C4-2B (cell line): Measurements from ENCODE around the gene TNFRSF1B.

Experiments
- ZFX ChIP-seq: fragments of 450-650 bp; IDR thresholded peaks from 2 replicates; pipeline ENCODE4 v1.6.1; 2017
- TF ChIP-seq, protein P1 (sequence below): fragments of 450-650 bp; conservative IDR thresholded peaks from 2 replicates; pipeline ENCODE4 v1.5.1; 2017; ENCODE audit warnings: mild to moderate bottlenecking

DNA sequence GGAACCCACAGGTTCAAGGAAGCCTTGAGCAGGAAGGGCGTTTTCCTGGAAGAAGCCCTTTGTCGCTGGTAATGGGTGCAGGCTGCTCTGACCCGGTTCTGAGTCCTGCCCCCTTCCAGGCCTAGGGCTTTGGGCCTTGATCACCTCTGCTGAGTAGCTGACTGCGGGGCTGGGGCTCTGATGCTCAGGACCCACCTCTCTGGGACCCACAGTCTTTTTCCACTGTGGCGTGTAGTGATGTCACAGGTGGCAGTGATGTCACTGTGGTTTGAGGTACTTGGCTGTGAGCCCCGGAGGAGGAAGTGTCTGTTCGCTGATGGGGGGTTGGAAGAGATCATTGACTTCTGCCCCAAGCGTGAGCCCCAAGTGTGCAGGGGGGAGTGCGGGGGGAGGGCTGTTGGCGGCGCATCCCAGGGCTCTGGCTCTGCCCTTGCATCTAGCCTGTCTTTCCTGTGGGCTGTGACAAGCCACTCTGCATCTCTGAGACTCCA, 6.9 kb downstream of the TNFRSF1B start:
- TF ChIP-seq, protein P1, sequence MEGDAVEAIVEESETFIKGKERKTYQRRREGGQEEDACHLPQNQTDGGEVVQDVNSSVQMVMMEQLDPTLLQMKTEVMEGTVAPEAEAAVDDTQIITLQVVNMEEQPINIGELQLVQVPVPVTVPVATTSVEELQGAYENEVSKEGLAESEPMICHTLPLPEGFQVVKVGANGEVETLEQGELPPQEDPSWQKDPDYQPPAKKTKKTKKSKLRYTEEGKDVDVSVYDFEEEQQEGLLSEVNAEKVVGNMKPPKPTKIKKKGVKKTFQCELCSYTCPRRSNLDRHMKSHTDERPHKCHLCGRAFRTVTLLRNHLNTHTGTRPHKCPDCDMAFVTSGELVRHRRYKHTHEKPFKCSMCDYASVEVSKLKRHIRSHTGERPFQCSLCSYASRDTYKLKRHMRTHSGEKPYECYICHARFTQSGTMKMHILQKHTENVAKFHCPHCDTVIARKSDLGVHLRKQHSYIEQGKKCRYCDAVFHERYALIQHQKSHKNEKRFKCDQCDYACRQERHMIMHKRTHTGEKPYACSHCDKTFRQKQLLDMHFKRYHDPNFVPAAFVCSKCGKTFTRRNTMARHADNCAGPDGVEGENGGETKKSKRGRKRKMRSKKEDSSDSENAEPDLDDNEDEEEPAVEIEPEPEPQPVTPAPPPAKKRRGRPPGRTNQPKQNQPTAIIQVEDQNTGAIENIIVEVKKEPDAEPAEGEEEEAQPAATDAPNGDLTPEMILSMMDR = no peak
- TF ChIP-seq ZFX = no peak
